HG03108 (cell line): ENCODE results near the gene BRSK2.
"Not testable (repeated sequence)": the region's sequence is repeated elsewhere in the genome, so short reads cannot be mapped to it uniquely, and the experiment has no call there.

Experiments
- ATAC-seq: cut with Tn5 transposase; IDR thresholded peaks from one replicate; pipeline ENCODE4 v1.9.1; 2021; ENCODE audit warnings: moderate library complexity; ENCODE audit not compliant: unreplicated experiment

BRSK2 gene

DNA sequence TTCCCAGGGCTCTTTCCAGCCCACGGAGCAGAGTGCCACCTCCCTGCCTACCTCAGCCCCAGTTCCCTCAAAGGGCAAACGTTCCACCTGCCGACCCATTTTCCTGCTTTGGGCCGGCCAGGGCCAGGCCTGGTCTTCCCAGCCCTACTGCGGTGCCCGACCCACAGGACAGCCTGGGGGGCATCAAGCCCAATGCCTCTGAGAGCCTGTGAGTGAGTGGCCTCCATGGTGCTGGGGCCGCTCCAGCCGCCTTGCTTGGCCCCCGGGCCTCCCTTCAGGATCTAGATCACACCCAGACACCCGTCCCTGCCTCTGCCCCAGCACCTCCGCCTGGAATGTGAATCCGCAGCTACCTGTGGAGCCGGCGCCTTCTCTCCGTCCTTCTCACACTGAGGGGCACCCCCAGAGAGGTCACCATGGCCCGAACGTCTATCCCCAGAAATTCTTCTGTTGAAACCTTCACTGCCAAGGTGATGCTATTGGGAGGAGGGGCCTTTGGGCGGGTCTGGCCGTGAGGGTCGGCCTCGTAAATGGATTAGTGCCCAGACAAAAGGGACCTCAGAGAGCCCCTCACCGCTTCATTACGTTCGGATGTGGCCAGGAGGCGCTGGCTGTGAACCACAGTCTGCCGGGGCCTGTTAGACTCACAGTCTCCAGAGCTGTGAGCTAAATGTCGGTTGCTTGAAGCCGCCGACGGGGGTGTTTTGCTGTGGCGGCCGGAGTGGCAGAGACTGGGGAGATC lies 36.2 kb upstream of the BRSK2 start:
- ATAC-seq = no peak

- ATAC-seq = no peak
Observed at GRCh38 chr11:1354125-1354938, 35.4 kb upstream of the BRSK2 start.

DNA sequence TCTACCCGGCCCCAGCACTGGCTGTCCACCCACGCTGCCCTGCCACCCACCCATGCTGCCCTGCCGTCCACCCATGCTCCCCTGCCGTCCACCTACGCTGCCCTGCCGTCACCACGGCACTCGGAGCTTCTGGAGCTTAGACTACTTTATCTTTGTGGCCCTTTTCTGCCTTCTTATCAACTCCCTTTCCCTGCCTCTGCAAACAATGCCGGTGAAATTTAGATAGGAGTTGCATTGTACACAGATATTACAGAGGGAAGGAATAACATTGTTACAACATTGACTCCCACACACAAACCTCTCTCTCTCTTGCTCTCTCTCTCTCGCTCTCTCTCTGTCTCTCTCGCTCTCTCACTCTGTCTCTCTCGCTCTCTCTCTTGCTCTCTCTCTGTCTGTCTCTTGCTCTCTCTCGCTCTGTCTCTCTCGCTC lies 33.7 kb upstream of the BRSK2 start:
- no peak for ATAC-seq

GRCh38 chr11:1356478-1356960 lies 33.2 kb upstream of the BRSK2 start:
- ATAC-seq = no peak

DNA sequence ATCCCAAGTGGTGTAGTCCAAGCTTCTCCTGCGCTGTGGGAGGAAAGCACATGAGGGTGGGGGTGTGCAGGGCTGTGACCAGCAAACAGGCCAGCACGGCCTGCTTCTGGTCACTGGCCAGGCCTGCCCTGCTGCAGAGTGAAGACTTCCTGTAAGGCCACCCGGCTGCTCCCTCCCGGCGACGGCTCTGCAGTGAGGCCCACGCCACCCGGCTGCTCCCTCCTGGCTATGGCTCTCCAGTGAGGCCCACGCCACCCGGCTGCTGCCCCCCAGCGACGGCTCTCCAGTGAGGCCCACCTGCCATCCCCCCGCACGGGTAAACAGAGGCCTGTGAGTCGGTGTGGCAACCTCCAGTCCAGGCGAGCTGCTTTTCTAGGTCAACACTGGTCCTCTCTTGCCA lies 31.4 kb upstream of the BRSK2 start:
- no peak for ATAC-seq

- ATAC-seq = not testable (repeated sequence)
Observed at GRCh38 chr11:1358931-1359330, 30.8 kb upstream of the BRSK2 start.

- ATAC-seq = no peak
Observed at GRCh38 chr11:1359556-1359955, 30.2 kb upstream of the BRSK2 start.

DNA sequence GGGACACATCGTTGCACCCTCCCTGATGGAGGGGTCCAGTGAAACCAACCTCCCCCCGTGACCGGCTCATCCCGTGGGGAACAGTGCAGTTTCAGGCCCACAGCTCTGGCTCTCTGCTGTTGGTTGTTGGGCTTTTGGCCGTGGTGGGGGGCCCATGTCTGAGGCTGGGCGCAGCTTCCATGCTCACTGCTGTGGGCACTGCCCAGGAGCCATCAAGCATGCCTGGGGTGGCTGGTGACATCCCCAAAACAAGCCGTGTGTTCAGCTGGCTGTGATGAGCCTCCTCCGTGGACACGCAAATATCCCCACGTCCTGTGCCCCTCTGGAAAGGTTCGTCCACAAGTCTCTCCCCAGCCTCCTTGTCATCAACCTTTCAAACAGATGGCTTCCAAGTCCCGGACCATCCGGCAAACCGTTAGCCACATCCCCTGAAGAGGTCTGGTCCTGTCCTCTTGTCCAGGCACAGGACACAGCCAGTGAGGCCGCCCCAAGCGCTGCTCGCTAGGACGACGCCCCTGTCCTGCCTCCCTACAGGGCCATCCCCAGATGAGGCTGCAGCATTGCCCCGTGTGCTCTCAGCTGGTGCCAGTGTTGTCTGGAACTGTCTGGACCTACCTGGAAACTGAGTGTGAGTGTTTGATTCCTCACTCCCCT lies 29.4 kb upstream of the BRSK2 start:
- no peak for ATAC-seq

DNA sequence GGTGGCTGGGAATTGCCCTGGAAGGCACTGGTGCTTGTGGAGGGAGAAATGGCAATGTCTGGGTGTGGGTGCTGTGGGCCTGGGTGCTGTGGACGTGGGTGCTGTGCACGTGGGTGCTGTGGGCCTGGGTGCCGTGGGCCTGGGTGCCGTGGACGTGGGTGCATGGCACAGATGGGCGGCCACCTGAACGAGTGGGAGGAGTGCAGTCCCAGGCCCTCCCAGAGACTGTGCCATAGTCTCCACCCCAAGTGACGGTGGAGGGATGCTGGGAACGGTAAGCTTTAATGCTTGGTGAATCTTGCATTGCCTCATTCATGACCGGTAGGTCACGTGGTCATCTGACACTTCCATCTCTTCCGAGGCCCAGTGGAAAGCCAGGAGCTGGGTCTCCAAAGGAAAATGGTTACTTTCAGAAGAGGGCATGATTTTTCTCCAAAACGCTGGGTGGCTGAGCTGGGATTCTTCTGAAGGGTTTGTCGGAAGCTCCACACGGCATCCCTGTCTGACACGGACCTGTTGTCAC lies 28.8 kb upstream of the BRSK2 start:
- ATAC-seq = no peak

DNA sequence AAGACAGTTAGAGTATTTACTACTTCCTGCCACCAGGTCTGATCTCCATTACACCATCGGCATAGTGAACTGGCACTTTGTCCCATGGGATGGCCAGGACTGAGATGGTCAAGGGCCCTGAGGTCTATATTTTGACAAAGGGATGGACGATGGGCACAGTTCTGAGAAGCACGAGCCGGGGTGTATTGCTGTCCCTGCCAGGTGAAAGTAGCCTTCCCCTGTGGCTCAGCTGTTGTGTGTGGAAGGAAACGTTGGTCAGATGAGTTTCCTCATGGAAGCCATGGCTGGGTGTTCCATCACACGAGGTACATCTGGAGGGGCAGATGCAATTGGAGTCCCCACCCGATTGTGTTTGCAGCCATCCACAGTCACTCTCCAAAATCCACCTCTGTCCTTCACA lies 27.9 kb upstream of the BRSK2 start:
- ATAC-seq = no peak

DNA sequence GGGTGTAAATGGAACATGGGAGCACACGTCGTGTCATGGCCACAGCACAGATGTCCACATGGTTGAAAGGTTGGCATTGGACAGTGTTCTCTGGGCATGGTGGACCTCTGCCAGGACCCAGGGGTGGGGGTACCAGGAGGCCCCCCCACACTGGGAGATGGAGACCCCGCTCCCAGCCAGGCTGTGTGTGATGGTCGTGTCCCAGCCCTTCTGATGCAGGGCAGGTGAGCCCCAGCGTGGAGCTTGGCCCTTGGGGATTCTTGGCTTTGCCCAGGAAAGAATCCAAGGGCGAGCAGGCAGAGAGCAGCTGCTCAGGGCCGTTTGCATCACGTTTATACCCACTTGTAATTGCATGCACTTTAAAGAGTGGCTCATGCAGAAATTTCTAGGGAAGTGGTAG lies 22.0 kb upstream of the BRSK2 start:
- no peak for ATAC-seq

DNA sequence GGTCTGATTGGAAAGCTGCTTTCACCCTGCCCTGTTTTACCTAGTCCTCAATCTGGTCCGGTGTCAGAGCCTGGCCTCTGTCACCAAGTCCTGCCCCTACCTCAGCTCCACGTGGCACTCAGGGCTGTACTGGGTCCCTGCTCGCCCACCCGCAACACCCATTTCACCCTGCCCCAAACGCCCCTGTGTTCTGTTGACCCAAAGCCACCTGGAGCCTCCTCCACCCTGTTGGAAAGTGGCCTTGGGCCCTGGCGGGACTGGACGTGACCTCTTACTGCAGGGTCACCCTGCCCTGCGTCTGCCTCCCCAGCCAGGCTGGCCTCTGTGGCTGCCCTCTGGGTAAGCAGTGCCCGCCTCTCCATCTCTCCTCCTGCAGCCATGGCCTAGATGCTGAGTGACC lies 21.5 kb upstream of the BRSK2 start:
- ATAC-seq = no peak

DNA sequence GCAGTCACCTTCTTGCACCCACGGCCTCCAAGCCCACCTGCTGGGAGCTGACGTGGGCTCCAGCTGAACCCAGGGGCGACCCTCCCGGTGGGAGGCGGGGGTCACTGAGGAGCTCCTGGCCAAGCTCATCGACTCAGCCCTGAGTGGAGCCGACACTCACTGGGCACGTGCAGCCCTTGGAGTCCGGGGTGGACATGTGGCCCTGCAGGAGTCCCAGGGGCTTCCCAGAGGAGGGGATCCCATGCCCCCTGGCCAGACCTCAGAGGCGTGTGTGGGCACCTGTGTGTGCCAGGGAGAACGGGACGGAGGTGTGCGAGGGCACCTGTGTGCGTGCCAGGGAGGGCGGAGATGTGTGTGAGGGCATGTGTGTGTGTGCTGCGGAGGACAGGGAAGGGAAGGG lies 20.8 kb upstream of the BRSK2 start:
- ATAC-seq = no peak

DNA sequence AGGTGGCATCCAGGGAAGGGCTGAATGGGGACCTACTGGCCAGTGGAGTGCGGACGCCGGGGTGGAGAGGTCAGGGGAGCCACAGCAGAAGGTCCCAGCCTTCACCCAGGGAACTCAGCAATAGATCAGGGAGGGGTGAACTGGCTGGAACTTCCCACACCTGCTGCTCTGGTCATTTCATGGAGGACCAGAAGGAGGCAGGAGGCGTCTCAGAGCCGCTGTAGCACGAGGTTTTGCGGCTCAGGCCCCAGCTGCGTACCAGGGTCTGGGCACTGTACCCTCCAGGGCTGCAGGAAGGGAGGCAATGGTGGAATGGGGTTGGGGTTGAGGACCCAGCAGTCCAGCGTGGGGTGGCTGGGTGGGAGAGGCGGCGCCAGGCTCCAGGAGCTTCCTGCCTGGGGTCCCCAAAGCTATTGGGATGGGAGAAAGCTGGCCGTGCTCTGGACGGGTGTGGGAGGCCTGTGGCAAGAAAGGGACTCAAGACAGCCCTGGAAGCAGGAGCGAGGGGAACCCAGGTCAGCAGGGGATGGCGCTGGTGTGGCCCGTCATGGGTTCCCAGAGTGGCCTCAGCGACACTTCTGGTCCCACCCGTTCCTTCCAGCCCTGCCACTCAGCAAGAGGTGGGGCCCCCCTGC lies 20.2 kb upstream of the BRSK2 start:
- no peak for ATAC-seq

- ATAC-seq = no peak
Observed at GRCh38 chr11:1370186-1371025, 19.3 kb upstream of the BRSK2 start.

GRCh38 chr11:1371026-1371325 lies 18.8 kb upstream of the BRSK2 start:
- ATAC-seq = no peak

GRCh38 chr11:1371377-1371776 lies 18.4 kb upstream of the BRSK2 start:
- ATAC-seq = no peak

DNA sequence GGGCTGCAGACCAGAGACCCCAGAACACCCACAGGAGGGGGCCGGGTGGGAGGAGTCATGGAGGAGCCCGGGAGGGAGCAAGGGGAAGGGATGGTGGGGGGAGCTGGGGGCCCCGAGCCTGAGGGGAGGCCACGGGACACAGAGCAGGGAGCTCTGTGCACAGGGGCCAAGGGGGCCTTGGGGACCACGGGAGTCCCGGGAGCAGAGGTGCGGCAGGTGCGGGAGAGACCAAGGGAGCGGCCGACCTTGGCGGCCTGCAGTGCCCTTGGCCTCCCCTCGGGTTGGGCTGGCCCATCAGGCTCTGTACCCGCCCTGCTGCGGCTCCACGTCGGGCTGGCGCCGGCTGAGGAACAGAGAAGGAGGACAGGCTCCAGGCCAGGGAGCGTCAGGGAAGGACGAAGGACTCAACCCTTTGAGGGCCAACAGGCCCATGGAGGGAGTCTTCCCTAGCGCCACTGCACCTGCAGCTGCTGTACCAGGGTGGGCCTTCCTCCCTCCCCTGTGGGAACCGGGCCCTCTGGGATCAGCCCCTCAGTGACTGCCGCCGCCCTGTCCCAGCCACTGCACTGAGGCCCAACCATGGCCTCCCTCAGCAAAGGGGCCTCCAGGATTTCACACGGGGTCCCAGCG lies 17.8 kb upstream of the BRSK2 start:
- no peak for ATAC-seq

DNA sequence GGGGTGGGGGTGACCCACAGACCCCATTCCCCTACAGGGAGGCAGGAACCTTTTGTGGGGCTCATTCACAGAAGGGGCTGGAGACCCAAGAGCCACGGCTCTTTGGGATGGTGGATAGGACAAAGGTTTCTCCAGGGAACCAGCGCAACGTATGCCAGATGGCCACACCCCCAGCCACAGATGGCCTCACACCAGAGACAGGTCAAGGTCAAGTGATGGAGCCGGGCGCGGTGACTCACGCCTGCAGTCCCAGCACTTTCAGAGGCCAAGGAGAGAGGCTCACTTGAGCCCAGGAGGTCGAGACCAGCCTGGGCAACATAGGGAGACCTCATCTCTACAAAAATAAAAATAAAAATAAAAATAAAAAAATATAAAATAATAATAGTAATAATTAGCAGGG lies 17.1 kb upstream of the BRSK2 start:
- no peak for ATAC-seq
